ENCODE results near the gene TFAM. TPM values are rescaled to one million over a fixed set of nuclear protein-coding genes. Genes with fewer than 3 reads are reported as not detected.

TFAM gene
- total RNA-seq, 4 donors from 2014 or later = 11.8 to 48.6 (median 25.9) TPM

DNA sequence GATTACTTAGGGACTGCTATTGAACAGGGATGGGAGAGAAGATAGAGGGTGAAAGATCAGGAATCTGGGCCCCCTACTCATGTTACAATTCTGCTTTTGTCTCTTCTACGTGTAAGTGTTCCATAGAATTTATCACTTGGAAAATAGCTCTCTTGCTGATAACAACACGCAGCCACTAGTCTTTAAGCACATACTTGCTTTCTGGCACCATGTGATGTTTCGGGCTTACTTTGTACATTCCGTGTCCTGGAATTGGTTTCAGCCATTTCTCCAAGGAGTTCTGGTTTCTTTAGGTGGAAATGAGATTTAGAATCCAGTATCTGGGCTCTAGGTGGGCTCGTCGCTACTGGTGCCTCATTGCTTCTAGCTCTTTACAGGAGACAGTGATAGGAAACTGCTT, 59.7 kb downstream of the TFAM start:
- TF ChIP-seq POLR2A (IDR thresholded peaks at IDR 0.05) = no peak
- TF ChIP-seq, protein P1, sequence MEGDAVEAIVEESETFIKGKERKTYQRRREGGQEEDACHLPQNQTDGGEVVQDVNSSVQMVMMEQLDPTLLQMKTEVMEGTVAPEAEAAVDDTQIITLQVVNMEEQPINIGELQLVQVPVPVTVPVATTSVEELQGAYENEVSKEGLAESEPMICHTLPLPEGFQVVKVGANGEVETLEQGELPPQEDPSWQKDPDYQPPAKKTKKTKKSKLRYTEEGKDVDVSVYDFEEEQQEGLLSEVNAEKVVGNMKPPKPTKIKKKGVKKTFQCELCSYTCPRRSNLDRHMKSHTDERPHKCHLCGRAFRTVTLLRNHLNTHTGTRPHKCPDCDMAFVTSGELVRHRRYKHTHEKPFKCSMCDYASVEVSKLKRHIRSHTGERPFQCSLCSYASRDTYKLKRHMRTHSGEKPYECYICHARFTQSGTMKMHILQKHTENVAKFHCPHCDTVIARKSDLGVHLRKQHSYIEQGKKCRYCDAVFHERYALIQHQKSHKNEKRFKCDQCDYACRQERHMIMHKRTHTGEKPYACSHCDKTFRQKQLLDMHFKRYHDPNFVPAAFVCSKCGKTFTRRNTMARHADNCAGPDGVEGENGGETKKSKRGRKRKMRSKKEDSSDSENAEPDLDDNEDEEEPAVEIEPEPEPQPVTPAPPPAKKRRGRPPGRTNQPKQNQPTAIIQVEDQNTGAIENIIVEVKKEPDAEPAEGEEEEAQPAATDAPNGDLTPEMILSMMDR (IDR thresholded peaks at IDR 0.05) = no peak
- Histone ChIP-seq H3K4me3 (no peak overlapping the region), H3K27ac (no peak overlapping the region), H3K27me3 (no peaks in the 10 kb centered on the region), H3K36me3 (no peaks in the 10 kb centered on the region), H3K4me1 (no peaks in the 10 kb centered on the region), H3K9me3 (no peaks in the 10 kb centered on the region)
- intact Hi-C loops (cut with DNase I; ENCODE audit: low total_unique reads) = no loop called here
- DNase-seq = no peak

DNA sequence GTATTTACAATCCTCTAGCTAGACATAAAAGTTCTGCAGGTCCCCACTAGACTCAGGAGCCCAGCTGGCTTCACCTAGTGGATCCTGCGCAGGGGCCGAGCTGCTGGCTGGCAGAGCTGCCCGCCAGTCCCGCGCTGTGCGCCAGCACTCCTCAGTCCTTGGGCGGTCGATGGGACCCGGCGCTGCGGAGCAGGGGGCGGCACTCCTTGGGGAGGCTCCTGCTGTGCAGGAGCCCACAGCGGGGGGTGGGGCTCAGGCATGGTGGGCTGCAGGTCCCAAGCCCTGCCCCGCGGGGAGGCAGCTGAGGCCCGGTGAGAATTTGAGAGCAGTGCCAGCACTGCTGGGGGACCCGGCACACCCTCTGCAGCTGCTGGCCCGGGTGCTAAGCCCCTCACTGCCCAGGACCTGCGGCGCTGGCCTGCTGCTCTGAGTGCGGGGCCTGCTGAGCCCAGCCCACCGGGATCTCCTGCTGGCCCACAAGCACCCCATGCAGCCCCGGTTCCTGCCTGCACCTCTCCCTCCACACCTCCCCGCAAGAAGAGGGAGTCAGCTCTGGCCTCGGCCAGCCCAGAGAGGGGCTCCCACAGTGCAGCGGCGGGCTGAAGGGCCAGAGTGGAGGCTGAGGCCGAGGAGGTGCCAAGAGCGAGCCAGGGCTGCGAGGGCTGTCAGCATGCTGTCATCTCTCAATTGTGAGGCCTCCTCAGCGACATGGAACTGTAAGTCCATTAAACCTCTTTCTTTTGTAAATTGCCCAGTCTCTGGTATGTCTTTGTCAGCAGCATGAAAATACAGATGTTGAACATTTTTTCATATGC, 63.1 kb downstream of the TFAM start:
- TF ChIP-seq POLR2A (IDR thresholded peaks at IDR 0.05) = no peak
- TF ChIP-seq, protein P1 (IDR thresholded peaks at IDR 0.05) = no peak
- Histone ChIP-seq H3K9me3 (no peaks in the 10 kb centered on the region), H3K36me3 (no peaks in the 10 kb centered on the region), H3K4me1 (no peaks in the 10 kb centered on the region), H3K27me3 (no peaks in the 10 kb centered on the region), H3K4me3 (no peak overlapping the region), H3K27ac (no peak overlapping the region)
- DNase-seq = no peak
- intact Hi-C loops (cut with DNase I; ENCODE audit: low total_unique reads) = no loop called here

Other genes with a start within 250 kb of the TFAM start
- 10 to 100 TPM in 1 of 4 donors, 1 to 10 TPM in 2, under 1 TPM in 1; 0.26 to 10.8 (median 3.8) TPM for gene IPMK, start 117.5 kb upstream of the TFAM start, total RNA-seq
- 10 to 100 TPM in 3 of 4 donors, 1 to 10 TPM in 1; 9.7 to 17.4 (median 11.3) TPM for gene CISD1, start 116.2 kb upstream of the TFAM start, total RNA-seq
- 10 to 100 TPM in 3 of 4 donors, 1 to 10 TPM in 1; 9.4 to 67.6 (median 20.6) TPM for gene UBE2D1, start 50.4 kb upstream of the TFAM start, total RNA-seq
- 10 to 100 TPM in 3 of 4 donors, 1 to 10 TPM in 1; 1.3 to 29.7 (median 17.5) TPM for gene BICC1, start 127.5 kb downstream of the TFAM start, total RNA-seq

Data from uterus (tissue), 4 donors.